Middle frontal gyrus (tissue), 1 donor: ENCODE results near the gene NAV2.

Experiments used
- DNase-seq: peaks from one replicate; pipeline ENCODE4 v3.0.0-alpha.2; 2015; ENCODE audit warnings: low spot score; ENCODE audit errors: extremely low spot score

Gene NAV2

DNA sequence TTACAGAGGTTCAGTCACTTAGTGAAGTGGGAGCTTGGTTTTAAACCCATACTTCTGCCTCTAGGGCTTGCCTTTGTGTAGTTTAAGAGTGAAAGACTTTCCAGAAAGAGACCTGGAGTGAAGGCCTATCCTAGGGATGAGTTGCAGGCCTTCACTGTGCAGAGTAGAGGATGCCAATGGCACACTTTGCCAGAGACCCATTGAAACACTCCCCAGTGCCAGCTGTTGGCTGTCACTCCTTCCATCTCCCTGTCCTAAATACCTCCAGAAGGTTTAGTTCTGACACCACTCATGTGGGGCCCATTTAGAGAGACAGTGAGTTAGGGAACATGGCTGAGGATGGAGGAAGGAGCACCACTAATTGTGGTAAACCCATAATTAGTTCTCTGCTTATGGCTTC is 31.5 kb downstream of the NAV2 start:
- DNase-seq: no peak

DNA sequence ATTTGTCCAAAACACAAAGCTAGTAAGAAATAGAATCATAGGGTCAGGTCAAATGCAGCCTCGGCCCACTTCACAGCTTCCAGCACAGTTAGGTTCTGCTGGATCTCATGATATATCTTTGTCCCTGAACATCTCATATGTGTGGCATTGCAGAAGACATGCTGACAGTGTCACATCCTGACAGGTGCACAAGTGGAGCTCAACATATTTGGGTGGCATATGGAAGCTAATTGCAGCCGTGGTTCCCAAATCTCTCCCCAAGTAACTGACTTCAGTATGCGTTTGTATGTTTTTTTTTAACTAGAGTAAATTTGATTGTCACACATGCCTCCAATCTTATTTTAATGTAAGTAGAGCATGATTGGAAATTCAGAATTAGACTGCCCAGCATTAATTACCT is 33.4 kb downstream of the NAV2 start:
- DNase-seq: no peak

DNA sequence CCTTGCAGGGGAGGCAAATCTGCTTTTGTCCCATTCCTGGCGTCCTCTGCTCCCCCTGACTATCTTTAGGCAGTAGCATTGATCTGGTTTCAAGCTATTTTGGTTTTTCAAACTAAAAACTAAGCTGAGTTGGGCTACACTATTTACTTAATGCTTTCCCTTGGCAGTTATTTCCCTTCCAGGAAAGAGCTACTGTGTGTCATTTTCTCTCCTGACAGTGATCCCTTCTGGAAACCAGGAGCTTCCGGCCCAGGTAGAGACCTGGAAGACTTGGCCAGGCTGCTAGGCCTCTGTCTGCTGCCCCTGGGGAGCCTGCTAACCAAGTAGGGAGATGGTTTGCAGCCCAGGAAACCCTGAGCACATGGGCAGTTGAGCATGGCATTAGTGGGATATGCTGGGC is 35.0 kb downstream of the NAV2 start:
- DNase-seq: no peak

DNA sequence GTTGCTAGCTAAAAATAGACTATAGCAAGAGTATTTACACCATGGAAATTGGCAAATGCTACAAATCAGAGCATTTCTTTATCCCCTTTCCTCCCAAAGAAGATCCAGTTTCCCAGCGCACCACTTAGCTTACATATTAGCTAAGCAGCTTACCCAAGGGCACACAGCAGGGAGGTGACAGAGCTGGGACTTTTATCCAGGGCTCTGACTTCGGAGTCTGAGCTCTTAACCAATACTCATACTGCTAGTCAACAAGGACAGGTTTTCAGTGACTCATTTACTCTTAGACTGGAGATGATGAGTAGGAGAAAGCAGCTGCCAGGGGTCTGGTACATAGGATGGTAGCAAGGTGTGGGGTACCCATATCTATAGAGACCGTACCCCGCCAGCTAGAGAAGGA is 38.4 kb downstream of the NAV2 start:
- DNase-seq: no peak

DNA sequence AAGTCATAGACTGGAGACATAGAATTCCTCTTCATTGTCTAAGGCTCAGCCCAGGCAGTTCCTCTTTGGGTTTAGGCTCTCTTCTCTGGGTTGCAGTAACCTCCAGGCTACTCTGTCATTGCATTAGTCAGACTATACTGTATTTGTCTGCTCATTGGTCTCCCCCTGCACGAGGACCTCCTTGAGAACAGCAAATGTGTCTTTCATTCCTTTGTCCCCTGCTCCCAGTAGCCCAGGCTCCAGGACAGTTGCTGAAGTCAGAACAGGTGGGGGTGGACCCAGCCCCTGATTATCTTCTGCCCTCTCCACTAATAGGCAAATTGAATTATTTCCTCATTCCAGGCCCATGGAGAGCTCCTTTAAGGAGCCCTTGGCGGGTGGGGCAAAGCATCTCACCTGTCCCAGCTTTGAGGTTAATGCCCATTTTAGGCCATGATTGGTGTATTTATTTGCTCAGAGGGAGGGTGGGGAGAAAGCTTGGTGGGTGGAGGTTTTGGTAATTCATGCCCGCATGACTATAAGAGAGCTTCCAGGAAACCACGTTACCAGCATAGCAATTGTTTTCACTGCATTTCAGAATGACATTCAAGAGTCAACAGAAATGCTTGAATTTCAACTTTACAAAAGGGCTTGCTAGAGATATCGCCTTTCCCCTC is 40.9 kb downstream of the NAV2 start:
- DNase-seq: no peak

DNA sequence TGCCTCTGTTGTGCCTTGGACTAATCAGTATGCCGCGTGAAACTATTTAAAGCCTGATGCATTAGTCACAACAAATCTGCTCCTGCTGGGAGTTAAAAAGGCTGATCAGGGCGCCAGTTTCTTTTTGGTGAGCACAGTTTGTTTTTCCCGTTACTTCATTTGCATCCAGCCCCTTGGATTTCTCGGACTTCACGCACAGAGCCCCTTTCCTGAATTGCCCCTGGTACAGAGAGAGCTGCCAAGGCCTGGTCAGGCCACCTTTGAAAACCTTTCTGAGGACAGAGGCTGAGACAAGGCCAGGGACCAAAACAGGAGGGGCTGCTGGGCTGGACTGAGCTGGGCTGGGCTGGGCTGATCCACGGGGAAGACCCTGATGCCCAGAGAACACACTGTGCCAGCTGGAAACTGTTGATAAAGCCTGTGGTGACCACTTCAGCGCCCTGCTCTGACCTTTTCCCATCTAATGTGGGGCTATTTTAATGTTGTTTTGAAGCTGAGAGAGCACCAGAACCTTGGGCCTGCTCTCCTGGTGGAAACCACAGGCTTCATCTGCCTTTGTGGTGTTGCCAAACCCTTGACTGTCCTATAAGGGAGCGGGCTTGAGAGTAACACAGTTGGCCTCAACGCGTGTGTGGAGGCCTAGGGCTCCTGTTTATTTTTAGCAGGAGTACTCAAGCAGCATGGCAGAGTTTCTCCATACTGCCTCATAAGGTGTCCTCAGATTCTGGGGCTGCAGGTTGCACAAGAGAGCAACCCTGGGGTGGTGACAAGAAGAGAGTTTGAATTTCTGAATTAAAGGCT is 44.2 kb downstream of the NAV2 start:
- DNase-seq: peak; percentile 19

DNA sequence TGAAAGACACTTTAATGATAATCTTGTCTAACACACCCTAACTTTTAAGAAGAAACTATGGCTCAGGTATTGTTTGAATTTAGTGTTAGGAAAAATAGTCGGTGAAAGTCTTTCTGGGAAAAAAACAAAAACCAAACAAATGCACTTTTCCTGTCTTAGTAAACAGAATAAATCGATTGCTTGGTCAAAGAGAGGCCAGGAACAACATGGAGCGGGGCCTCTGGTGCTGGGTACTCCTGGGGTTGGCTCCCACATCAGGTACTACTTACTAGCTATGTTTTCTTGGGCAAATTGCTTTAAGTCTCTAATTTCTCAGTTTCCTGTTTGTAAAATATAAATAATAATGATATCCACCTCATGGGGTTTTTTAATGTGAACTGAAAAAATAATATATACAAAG is 46.8 kb downstream of the NAV2 start:
- DNase-seq: no peak

DNA sequence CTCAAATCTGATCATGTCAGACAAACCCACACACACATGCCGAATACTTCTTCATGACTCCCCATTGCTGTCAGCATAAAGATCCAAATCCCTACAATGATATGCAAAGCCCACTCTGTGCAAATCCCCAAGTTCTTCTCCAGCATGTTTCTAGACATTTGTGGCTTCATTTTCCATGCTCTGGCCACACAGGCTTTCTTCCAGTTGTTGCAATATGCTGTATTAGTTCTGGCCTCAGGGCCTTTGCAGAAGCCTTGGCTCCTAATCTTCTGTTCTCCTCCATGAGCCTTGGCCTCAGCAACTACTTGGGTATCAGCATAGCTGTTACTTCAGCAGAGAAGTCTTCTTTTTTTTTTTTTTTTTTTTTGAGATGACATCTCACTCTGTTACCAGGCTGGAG is 49.6 kb downstream of the NAV2 start:
- no peak for DNase-seq

DNA sequence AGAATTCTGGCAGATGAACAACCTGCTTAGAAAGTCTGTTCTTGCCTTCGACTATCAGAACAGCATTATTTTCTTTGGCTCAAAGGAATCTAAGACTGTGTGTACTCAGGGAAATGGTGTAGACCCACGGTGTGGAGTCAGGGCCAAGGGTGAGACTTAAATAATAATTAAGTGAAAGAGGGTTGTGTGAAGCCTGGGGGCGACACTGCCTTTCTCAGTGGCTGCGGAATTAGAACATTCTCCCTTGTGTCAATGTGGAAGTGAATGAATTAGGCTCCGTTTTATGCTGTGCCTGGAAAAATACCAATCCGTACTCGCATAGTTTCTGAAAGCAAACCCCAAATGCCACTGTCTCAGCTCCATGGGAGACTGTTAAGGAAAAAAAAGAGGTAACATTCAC is 50.7 kb downstream of the NAV2 start:
- no peak for DNase-seq

DNA sequence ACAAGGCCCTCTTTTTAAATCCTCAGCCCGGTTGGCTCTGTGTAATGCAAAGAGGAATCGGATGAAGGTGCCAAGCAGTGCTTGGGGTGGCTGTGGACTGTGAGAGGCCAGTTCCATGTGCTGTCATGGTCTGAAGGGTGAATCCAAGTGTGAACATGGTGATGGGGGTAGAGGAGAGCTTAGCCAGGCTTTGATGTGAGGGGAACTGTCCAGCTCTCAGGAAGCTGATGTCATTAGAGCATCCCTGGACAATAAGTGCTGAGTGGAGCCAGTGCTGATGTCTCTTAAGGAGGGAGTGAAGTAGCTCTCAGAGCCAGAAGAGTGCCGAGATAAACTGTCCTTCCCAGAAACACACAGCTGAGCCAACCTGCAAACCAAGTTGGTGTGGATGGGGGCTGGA is 53.6 kb downstream of the NAV2 start:
- DNase-seq: no peak

DNA sequence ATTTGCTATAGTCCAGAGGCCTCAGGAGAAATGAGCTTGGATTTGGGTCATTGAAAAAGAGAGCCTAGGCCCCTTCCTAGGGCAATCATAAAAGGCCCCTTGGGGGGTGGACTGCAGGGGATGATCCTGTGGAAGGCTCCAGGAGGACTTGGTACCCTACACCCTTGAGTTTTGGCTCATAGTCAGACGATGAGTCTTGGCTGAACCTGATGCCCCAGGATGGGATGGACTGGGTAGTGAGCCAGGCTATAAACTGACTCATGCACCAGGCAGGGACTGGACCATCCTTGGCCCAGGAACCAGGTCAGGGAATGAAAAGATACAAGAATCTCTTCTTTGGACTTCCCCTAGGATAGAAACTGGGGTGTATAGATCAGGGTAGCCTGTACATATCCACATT is 54.2 kb downstream of the NAV2 start:
- no peak for DNase-seq

DNA sequence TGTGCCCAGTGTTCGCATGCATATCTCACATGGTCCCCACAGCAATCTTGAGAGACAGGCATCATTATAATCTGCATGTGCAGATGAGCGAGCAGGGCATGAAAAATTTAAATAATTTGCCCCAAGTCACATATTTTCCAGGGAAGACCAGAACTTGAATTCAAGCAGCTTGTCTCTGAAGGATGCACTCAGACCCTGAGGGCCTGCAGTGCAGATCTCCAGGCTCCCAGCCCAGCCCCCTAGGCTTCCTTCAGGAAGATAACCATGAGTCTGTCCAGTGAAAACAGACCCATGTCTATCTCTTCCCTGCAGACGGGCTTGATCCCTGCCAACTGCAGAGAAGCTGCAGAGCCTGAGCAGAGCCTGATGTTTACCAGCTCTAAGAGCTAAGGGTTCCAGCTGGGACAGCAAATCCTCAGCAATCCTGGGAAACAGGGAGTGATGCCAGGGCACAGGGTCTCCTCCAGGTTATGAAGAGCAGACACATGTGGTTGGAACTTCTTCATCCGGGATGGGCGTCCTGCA is 55.1 kb downstream of the NAV2 start:
- no peak for DNase-seq

DNA sequence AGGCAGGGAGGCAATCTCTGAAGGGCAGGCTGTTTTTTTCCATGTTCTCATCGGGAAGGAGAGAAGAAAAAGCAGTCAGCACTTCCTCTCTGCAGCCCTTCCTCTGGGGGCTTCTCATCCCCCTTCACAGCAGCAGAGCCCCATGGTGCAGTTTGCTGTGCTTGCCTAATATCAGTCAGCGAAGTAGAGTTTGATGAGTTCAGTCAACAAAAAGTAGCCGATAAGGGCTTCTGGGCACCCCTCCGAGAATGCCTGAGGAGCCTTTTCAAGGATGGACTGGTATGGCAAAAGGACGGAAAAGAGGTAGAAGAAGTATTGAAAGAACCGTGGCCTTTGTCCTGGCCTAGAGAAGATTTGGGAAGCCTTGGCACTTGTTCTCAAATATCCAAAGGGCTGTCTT is 55.6 kb downstream of the NAV2 start:
- DNase-seq: no peak

DNA sequence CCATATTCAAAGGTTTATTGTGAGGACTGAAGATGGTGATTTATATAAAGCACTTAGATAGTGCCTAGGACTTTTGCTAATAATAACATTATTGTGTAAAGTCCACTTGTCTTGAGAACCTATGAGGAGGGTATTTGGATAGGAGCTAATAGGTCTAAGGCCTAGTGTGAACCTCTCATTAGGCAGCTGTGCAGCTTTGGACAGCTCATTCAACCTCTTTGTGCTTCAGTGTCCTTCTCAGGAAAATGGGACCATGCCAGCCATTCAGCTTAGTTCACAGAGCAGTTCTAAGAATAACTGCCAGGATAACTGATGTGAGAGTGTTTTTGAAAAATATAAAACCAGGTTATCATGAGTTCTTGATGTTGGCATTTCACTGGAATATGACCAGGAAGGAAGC is 56.2 kb downstream of the NAV2 start:
- no peak for DNase-seq

DNA sequence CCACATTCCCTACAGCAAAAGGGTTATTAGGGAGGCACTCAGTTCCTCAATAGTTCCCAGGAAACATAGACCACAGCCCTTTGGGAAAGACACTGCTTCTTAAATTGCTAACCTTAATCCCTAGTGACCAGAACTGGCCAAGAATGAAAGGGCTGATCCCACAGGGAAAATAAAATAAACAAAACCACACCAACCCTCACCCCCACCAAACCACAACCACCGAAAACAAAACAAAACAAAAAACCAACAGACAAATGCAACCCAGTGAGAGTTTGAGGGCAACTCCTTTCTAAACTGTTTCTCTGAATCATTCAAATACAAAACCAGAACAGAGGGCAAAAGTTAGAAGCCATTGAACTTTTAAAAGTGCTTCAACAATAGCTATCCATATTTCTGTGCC is 57.2 kb downstream of the NAV2 start:
- no peak for DNase-seq

DNA sequence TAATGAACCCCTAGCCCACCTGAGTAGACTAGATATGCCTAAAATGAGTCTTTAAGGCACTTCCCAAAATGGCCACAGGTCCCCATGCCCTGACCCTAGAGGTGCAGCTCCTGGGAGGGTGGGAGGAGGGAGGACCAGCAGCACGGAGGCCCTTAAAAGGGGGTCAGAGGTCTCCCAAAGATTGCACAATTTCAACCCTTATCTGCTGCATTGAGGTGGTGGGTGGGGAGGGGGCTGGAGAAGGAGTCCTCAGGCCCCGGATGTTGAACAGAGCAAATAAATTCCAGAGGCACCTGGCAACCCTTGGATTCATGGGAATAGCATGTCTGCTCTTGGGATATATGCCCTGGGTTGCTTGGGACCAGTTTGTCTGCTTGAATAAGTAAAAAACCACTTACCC is 57.6 kb downstream of the NAV2 start:
- DNase-seq: no peak

DNA sequence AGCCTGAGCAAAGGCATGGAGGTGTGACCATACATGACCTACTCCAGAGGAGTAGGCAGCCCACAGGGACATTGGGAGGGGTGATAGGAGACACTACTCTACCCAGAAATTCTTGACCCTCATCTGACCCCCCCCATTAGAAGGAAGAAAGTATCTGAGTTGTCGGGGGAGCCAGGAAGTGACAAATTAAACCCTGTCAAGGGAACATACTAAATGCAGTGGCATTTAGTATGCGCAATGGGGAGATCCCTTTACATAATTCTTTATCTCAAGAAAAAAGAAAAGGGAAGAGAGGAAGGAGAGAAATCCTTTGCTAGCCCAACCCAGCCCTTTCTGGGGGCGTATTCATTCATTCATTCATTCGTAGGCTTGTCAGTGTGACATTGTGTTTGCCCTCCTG is 58.8 kb downstream of the NAV2 start:
- no peak for DNase-seq

DNA sequence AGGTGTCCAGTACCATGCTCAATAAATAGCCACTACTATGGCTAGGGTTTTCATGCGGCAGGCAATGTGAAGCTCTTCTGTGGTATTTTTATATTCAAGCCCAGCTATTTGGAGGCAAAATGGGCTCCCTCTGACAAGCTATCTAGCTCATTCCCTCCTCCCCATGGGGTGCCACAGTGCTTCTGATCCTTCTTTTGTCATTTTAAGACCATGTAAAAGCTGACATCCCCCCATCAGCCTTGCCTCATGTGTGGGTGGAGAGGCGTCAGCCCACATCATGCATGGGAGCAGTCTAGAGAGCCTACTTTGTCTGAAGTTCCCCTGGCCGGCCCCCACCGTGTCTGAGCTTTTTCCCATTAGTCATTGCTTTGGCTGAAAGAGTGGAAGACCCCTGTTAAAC is 59.8 kb downstream of the NAV2 start:
- DNase-seq: no peak

DNA sequence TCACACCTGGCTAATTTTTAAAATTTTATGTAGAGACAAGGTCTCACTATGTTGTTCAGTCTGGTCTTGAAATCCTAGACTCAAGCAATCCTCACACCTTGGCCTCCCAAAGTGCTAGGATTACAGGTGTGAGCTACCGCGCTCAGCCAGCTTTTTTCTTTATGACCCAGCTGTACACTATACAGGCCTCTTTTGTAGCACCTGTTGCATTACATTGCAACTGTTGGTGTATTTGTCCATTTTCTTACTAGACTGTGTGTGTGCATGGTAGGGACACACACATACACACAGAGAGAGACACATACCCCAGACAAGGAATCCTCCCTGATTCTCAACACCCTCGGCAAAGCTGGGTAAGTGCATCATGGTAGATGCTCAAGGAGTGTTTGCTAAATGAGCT is 61.7 kb downstream of the NAV2 start:
- DNase-seq: no peak

DNA sequence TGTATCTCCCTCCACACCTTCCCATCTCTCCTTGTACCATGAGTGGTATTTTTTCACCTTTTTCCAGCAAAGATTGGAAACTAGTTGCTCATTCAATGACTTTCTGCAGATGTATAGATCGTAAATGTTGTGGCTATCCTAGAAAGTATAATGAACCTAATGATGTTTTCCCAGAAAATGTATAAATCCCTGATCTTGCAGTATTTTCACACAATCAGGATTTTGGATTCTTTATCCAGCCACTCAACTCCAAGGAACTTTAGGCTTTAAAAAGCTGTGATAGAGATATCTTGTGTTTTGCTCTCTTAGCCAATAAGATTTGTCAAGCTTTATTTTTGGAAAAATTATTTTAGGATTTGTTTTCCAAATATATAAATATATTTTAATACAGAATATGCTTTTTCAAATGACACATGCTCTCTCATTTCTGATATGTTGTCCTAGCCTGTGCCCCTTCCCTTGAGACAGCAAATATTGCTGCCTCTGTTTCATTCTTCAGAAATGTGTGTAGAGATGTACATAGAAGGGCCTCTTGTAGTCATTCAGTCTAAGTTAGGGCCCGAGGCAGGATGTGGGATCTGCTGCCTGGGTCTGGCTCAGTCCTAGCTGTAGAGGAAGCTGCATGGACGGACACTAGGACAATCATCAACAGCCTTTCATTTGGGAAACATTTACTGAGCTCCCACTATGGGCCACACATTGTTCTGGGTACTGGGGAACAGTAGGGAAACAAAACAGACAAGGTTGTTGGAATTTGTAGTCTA is 62.4 kb downstream of the NAV2 start:
- no peak for DNase-seq

DNA sequence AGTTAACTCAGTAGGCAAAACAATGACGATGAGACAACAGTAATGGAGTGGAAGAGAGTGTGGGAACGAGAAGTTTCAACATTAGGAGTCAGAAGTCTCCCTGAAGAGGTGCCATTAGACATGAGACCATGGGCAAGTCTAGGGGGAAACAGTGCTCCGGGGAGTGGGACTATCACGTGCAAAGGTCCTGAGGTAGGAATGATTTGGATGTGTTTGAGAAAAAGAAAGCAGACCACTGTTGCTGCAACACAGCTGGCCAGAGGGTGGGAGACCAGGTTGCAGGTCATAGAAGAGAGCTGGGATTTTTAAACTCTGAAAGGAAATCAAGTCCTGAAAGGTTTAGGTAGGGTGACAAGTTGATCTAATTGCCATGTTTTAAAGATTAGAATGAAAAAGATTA is 63.0 kb downstream of the NAV2 start:
- no peak for DNase-seq

DNA sequence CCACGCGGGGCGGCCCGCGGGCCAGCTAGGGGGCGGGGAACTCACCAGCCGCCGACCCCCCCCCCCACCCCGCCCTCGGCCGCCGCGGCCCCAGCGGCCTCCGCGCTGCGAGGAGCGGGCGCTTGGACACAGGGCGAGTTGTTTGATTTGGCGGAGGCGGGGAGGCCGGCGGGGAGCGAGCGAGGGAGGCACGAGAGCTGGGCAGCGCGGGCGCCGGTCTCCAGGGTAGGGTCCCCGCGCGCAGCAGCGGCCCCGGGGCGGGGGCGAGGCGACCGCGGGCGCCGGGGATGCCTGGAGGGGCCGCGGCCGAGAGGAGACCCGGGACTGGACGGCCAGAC is 64.4 kb downstream of the NAV2 start:
- no peak for DNase-seq
